Upper lobe of left lung (tissue), 6 donors: ENCODE data around the gene MS4A6A. TPM values are rescaled to one million over a fixed set of nuclear protein-coding genes. Genes with fewer than 3 reads are reported as not detected.

Source experiments
- ATAC-seq, 2 donors: fragments of 200-7000 bp; cut with Tn5 transposase; one replicate each; pipeline ENCODE4 v1.9.1; 2022; ENCODE audit warnings: mild to moderate bottlenecking in 2 of 2, moderate library complexity in 2 of 2; ENCODE audit not compliant: low FRiP score in 2 of 2
- DNase-seq, 2 donors: peaks; one replicate each; pipeline ENCODE4 v3.0.0-alpha.2; 2019 to 2020
- H3K27ac ChIP-seq, 4 donors: fragments of 200-600 bp; sonication (generic); one replicate each; pipeline ENCODE4 v1.5.1; 2016 to 2019
- H3K27me3 ChIP-seq, 4 donors: fragments of 200-600 bp; sonication (generic); one replicate each; pipeline ENCODE4 v1.5.1; 2017 to 2019
- H3K36me3 ChIP-seq, 4 donors: fragments of 200-600 bp; sonication (generic); one replicate each; pipeline ENCODE4 v1.5.1; 2016 to 2019
- H3K4me1 ChIP-seq, 4 donors: fragments of 200-600 bp; sonication (generic); one replicate each; pipeline ENCODE4 v1.5.1; 2018 to 2019
- H3K4me3 ChIP-seq, 4 donors: fragments of 200-600 bp; sonication (generic); one replicate each; pipeline ENCODE4 v1.5.1; 2017 to 2019; ENCODE audit warnings: mild to moderate bottlenecking in 2 of 4, moderate library complexity in 1 of 4
- H3K9me3 ChIP-seq, 4 donors: fragments of 200-600 bp; sonication (generic); one replicate each; pipeline ENCODE4 v1.5.1; 2018 to 2019
- EP300 ChIP-seq, 4 donors: sonication (generic); formaldehyde crosslinking; IDR thresholded peaks; one replicate each; pipeline ENCODE4 v1.5.1; 2017; ENCODE audit warnings: antibody characterized with exemption in 4 of 4, control low read depth in 2 of 4
- POLR2A ChIP-seq, 4 donors: fragments of 450-650 bp; IDR thresholded peaks; one replicate each; pipeline ENCODE4 v1.5.1; 2016 to 2017; ENCODE audit warnings: antibody characterized with exemption in 4 of 4, mild to moderate bottlenecking in 2 of 4
- POLR2AphosphoS5 ChIP-seq, 2 donors: sonication (generic); formaldehyde crosslinking; IDR thresholded peaks; one replicate each; pipeline ENCODE4 v1.5.1; 2017; ENCODE audit warnings: antibody characterized with exemption in 2 of 2
- WGBS, 2 donors: methylation state at CpG; one replicate each; pipeline ENCODE4 v1.1.5; 2017 to 2018; 5-methylcytosine and 5-hydroxymethylcytosine counted together
- small RNA-seq, 4 donors: library from RNA; depleted of rRNA; stranded (forward); fragments of <200 nt; gene quantifications; one replicate each; pipeline ENCODE3, GENCODE V24; 2016
- total RNA-seq, 6 donors: library from RNA; depleted of rRNA in 4 of 6; stranded (reverse); fragments of >200 nt in 4 of 6; gene quantifications; one replicate each; pipeline versions ENCODE4 v1.1.0 to v1.2.1, GENCODE V29; 2016 to 2021
- donor health status: DM: no; HTN: no; CAD: no; lungs with moderate emphysema.
- donor health status: DM: no; HTN: yes; CAD: no; lungs with severe emphysema.

MS4A6A gene
- total RNA-seq, 6 donors from 2014 or later = 21.4 to 156 (median 97.0) TPM

- Histone ChIP-seq H3K4me3 (no peak overlapping the region), H3K27me3 (no peaks in the 10 kb centered on the region), H3K27ac (no peak overlapping the region), H3K9me3 (no peaks in the 10 kb centered on the region), H3K36me3 (no peaks in the 10 kb centered on the region), H3K4me1 (no peaks in the 10 kb centered on the region)
- ATAC-seq = no peak
- no peak for DNase-seq
- WGBS, 2 donors = 60 to 74% methylated on average over 11 of the region's 11 CpGs
- no peak for TF ChIP-seq POLR2A (IDR thresholded peaks at IDR 0.05)
- TF ChIP-seq POLR2AphosphoS5 (IDR thresholded peaks at IDR 0.05) = no peak
- TF ChIP-seq EP300 (IDR thresholded peaks at IDR 0.05) = no peak
Observed at GRCh38 chr11:60124802-60125432, 58.0 kb downstream of the MS4A6A start.

Small RNA genes lying within 50 kb of the gene (small RNA-seq; reads per million reads assigned to genes)
- 0.29 to 3.3 (median 1.2) reads per million in 4 donors for gene MIR6503

Other genes with a start within 250 kb of the MS4A6A start
- gene OOSP1, start 244.7 kb downstream of the MS4A6A start, total RNA-seq = under 1 TPM in 1 of 6 donors, not detected in 5; 0.91 TPM
- gene OOSP4A, start 219.1 kb downstream of the MS4A6A start, total RNA-seq = not detected
- gene OOSP4B, start 165.9 kb downstream of the MS4A6A start, total RNA-seq = not detected
- not detected for gene OOSP2, start 142.7 kb downstream of the MS4A6A start, total RNA-seq
- 1 to 10 TPM in 1 of 6 donors, under 1 TPM in 1, not detected in 4; 0.46 to 1.1 TPM for gene MS4A3, start 126.4 kb downstream of the MS4A6A start, total RNA-seq
- 10 to 100 TPM in 1 of 6 donors, 1 to 10 TPM in 5; 1.3 to 17.1 (median 4.8) TPM for gene MS4A2, start 94.4 kb downstream of the MS4A6A start, total RNA-seq
- gene MS4A4E, start 60.1 kb upstream of the MS4A6A start, total RNA-seq = 10 to 100 TPM in 1 of 6 donors, 1 to 10 TPM in 4, under 1 TPM in 1; 0.89 to 27.2 (median 3.2) TPM
- gene MS4A4A, start 97.6 kb upstream of the MS4A6A start, total RNA-seq = 10 to 100 TPM; 10.2 to 68.1 (median 47.7) TPM
- gene MS4A6E, start 144.2 kb upstream of the MS4A6A start, total RNA-seq = 1 to 10 TPM in 1 of 6 donors, not detected in 5; 9.4 TPM
- 100 to 1,000 TPM in 5 of 6 donors, 10 to 100 TPM in 1; 90.9 to 216 (median 183) TPM for gene MS4A7, start 195.4 kb upstream of the MS4A6A start, total RNA-seq
- gene MS4A14, start 213.4 kb upstream of the MS4A6A start, total RNA-seq = 10 to 100 TPM in 3 of 6 donors, 1 to 10 TPM in 3; 4.0 to 35.6 (median 8.6) TPM
- not detected for gene MS4A5, start 246.5 kb upstream of the MS4A6A start, total RNA-seq